ENCODE data around the gene ANKRD13A. TPM values are rescaled to one million over a fixed set of nuclear protein-coding genes. Genes with fewer than 3 reads are reported as not detected.
"Not testable (repeated sequence)": the region's sequence is repeated elsewhere in the genome, so short reads cannot be mapped to it uniquely, and the experiment has no call there.

ANKRD13A gene
- total RNA-seq, 1 donor from 2014 or later: 20.0 TPM

GRCh38 chr12:110059651-110060000, 60.4 kb downstream of the ANKRD13A start:
- TF ChIP-seq, protein P1, sequence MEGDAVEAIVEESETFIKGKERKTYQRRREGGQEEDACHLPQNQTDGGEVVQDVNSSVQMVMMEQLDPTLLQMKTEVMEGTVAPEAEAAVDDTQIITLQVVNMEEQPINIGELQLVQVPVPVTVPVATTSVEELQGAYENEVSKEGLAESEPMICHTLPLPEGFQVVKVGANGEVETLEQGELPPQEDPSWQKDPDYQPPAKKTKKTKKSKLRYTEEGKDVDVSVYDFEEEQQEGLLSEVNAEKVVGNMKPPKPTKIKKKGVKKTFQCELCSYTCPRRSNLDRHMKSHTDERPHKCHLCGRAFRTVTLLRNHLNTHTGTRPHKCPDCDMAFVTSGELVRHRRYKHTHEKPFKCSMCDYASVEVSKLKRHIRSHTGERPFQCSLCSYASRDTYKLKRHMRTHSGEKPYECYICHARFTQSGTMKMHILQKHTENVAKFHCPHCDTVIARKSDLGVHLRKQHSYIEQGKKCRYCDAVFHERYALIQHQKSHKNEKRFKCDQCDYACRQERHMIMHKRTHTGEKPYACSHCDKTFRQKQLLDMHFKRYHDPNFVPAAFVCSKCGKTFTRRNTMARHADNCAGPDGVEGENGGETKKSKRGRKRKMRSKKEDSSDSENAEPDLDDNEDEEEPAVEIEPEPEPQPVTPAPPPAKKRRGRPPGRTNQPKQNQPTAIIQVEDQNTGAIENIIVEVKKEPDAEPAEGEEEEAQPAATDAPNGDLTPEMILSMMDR (IDR thresholded peaks at IDR 0.05; ENCODE audit: borderline replicate concordance): no peak
- no peak overlapping the region for H3K27ac ChIP-seq (replicated peaks)
- H3K36me3 ChIP-seq: no peaks in the 10 kb centered on the region
- intact Hi-C loops (cut with micrococcal nuclease): no loop called here
- H3K27me3 ChIP-seq (ENCODE audit: low read depth): no peaks in the 10 kb centered on the region
- H3K9me3 ChIP-seq (replicated peaks): no peaks in the 10 kb centered on the region
- H3K4me3 ChIP-seq: no peak overlapping the region
- H3K4me1 ChIP-seq: no peaks in the 10 kb centered on the region
- no peak for DNase-seq

DNA sequence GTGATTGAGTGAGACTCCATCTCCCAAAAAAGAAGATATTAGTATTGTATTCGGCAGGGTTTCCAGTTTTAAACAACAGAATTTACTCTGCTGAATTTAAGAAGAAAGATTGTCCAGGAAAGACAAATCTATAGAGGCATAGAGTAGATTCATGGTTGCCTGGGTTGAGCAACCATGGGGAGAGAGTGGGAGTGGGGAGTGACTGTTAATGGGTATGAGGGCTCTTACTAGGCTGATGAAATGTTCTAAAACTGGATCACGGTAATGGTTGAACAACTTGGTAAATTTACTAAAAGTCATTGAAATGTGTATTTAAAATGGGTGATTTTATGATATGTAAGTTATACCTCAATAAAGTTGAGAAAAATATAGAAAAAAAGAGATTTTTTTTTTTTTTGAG, 63.0 kb downstream of the ANKRD13A start:
- TF ChIP-seq, protein P1 (IDR thresholded peaks at IDR 0.05; ENCODE audit: borderline replicate concordance): no peak
- no peaks in the 10 kb centered on the region for H3K27me3 ChIP-seq (ENCODE audit: low read depth)
- DNase-seq: no peak
- intact Hi-C loops (cut with micrococcal nuclease): no loop called here
- no peaks in the 10 kb centered on the region for H3K9me3 ChIP-seq (replicated peaks)
- no peak overlapping the region for H3K27ac ChIP-seq (replicated peaks)
- no peaks in the 10 kb centered on the region for H3K36me3 ChIP-seq
- H3K4me1 ChIP-seq: no peaks in the 10 kb centered on the region
- no peak overlapping the region for H3K4me3 ChIP-seq

DNA sequence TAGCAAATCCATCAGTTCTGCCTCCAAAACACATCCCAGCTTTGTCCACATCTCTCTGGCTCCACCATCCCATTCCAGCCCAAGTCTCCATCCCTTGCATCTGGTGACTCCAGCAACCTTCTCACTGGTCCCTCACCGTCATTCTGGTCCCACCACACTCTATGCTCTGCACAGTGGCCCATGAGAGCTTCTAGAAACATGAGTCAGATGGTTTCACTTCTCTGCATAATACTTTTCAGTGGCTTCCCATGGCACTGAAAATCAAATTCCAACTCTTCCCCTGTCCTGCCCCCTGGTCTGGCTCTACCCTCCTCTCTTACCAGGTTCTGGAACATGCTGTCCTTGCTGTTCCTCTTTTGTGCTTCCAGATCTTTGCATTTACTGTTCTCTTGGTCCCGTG, 66.3 kb downstream of the ANKRD13A start:
- TF ChIP-seq, protein P1 (IDR thresholded peaks at IDR 0.05; ENCODE audit: borderline replicate concordance): no peak
- H3K4me3 ChIP-seq: no peak overlapping the region
- H3K4me1 ChIP-seq: no peaks in the 10 kb centered on the region
- intact Hi-C loops (cut with micrococcal nuclease): no loop called here
- no peaks in the 10 kb centered on the region for H3K9me3 ChIP-seq (replicated peaks)
- DNase-seq: no peak
- no peak overlapping the region for H3K27ac ChIP-seq (replicated peaks)
- no peaks in the 10 kb centered on the region for H3K27me3 ChIP-seq (ENCODE audit: low read depth)
- H3K36me3 ChIP-seq: no peaks in the 10 kb centered on the region

DNA sequence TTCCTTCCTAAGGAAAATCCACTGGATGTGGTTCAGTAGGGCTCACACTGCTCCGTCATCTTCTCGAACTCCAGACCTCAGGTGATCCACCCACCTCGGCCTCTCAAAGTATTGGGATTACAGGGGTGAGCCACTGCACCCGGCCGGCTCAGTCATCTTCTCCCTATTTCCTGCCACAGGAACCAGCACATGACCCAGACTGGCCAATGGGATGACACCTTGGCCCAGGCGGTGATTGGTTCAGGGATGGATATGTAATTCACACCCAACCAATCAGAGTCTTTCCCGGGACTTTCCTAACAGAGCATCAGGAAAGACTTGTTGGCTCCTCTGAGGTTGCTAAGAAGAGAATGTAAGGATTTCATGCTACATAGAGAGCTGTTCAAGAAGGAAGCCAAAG, 68.3 kb downstream of the ANKRD13A start:
- no peak overlapping the region for H3K4me3 ChIP-seq
- H3K4me1 ChIP-seq: no peaks in the 10 kb centered on the region
- H3K9me3 ChIP-seq (replicated peaks): no peaks in the 10 kb centered on the region
- TF ChIP-seq, protein P1 (IDR thresholded peaks at IDR 0.05; ENCODE audit: borderline replicate concordance): no peak
- intact Hi-C loops (cut with micrococcal nuclease): no loop called here
- no peak overlapping the region for H3K27ac ChIP-seq (replicated peaks)
- DNase-seq: no peak
- H3K36me3 ChIP-seq: no peaks in the 10 kb centered on the region
- H3K27me3 ChIP-seq (ENCODE audit: low read depth): no peaks in the 10 kb centered on the region

DNA sequence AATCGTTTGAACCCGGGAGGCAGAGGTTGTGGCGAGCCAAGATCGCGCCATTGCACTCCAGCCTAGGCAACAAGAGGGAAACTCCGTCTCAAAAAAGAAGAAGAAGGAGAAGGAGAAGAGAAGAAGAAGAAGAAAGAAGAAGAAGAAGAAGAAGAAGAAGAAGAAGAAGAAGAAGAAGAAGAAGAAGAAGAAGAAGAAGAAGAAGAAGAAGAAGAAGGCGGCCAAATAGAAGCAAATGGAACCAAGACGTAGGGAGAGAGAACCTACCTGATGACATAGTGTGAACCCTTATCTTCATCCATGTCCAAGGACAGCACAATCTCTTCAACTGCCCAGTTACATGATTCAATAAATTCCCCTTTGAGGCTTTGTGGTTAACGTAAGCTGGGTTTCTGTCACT, 68.9 kb downstream of the ANKRD13A start:
- intact Hi-C loops (cut with micrococcal nuclease); H3K27ac ChIP-seq (replicated peaks); H3K4me1 ChIP-seq; H3K4me3 ChIP-seq; H3K27me3 ChIP-seq (ENCODE audit: low read depth); DNase-seq; H3K9me3 ChIP-seq (replicated peaks); H3K36me3 ChIP-seq: not testable (repeated sequence)

GRCh38 chr12:110068654-110069053, 69.4 kb downstream of the ANKRD13A start:
- H3K27ac ChIP-seq (replicated peaks): no peak overlapping the region
- DNase-seq: no peak
- TF ChIP-seq, protein P1 (IDR thresholded peaks at IDR 0.05; ENCODE audit: borderline replicate concordance): no peak
- H3K27me3 ChIP-seq (ENCODE audit: low read depth): no peaks in the 10 kb centered on the region
- H3K4me3 ChIP-seq: no peak overlapping the region
- H3K36me3 ChIP-seq: no peaks in the 10 kb centered on the region
- H3K4me1 ChIP-seq: peaks cover 8% of the 10 kb centered on the region
- no peaks in the 10 kb centered on the region for H3K9me3 ChIP-seq (replicated peaks)
- intact Hi-C loops (cut with micrococcal nuclease): no loop called here

All from left ventricle myocardium inferior (tissue), 1 donor.